Activated CD4-positive, alpha-beta memory T cell treated with anti-CD3 and anti-CD28 coated beads for 36 hours (primary cell): ENCODE data around the gene TMEM184A. TPM values are rescaled to one million over a fixed set of nuclear protein-coding genes. Genes with fewer than 3 reads are reported as not detected.
A peak's percentile ranks its signal among the peaks of the same experiment; 100 is the strongest.

Experiments
- CTCF ChIA-PET: fragments of 350-600 bp; sonication (Branson Sonifier 250); formaldehyde crosslinking; loops from one replicate; lab custom pipeline; 2021; ENCODE audit warnings: antibody characterized with exemption, inconsistent platforms; lab: Charles Lee
- POLR2A ChIA-PET: fragments of 350-600 bp; sonication (Branson Sonifier 250); formaldehyde crosslinking; loops from one replicate; lab custom pipeline; 2021; ENCODE audit warnings: antibody characterized with exemption; lab: Charles Lee
- DNase-seq: peaks from one replicate; pipeline ENCODE4 v3.0.0-alpha.2; 2020
- H3K27ac Mint-ChIP-seq: one replicate; pipeline ENCODE4 v1.8.0; 2021; ENCODE audit warnings: mixed read lengths
- H3K27me3 Mint-ChIP-seq: one replicate; pipeline ENCODE4 v1.8.0; 2021; ENCODE audit warnings: mixed read lengths
- H3K36me3 Mint-ChIP-seq: one replicate; pipeline ENCODE4 v1.8.0; 2021; ENCODE audit warnings: mixed read lengths
- H3K4me1 Mint-ChIP-seq: one replicate; pipeline ENCODE4 v1.8.0; 2021; ENCODE audit warnings: low read depth, mixed read lengths
- H3K4me3 Mint-ChIP-seq: one replicate; pipeline ENCODE4 v1.8.0; 2021; ENCODE audit warnings: mild to moderate bottlenecking, mixed read lengths
- H3K9me3 Mint-ChIP-seq: one replicate; pipeline ENCODE4 v1.8.0; 2021; ENCODE audit warnings: mixed read lengths
- intact Hi-C: fragments of 100-400 bp; cut with micrococcal nuclease; formaldehyde crosslinking; loops from one replicate; pipeline ENCODE4 v1.15.1; 2023
- total RNA-seq, 2 experiments: library from RNA; stranded (reverse); gene quantifications; one replicate each; pipeline ENCODE4 v1.2.3, GENCODE V29; 2021

The TMEM184A gene
- total RNA-seq, 2 experiments from 2014 or later: not detected

DNA sequence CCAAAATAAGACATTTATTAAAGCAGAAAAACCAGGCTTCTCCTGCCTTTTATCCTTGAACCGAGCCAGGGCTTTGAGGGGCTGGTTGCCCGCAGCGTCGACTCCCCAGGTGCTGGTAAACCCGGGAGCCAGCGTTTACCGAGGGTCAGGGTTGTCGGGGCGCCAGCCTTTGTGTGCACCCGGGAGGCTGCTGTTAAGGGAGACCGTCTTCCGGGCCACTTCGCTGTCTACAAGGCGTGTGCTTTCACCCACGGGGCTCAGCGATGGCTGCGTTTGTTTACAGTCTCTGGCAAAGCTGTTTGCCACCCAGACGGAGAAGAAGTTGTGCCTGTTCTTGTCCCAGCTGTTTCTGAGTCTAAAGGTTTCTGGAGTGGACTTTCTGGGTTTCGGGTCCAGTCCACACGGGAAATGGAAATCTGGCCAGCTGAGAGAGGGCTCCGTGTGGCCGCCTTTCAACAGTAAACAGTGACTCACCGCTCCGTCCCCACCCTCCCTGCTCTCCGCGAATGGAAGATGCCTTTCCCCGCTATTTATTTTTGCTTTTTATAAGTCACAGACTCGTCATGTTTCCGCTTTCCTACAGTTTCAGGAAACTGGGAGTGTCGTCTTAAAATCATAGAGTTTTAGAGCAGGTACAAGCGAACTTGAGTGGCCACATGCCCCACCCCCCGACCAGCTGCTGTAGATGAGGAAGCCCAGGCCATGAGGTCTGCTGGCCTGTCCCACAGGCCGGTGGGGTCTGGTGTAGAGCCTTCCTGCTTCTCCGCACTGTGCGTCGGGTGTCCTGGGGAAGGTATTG is 23.4 kb downstream of the TMEM184A start:
- ChIA-PET POLR2A (interaction anchor here (0.7 to 1.2 kb wide), 3 partner anchors 16 to 36 kb away, joined by 3 to 4 read pairs (median 3); no protein-coding TSS in a partner anchor), CTCF (interaction anchor here (1.1 kb wide), 1 partner anchor 58 kb away, joined by 4 read pairs; no protein-coding TSS in a partner anchor)
- Mint-ChIP-seq H3K36me3 (peaks cover 8% of the 10 kb centered on the region), H3K4me3 (peak overlapping the region; percentile 81), H3K27me3 (no peaks in the 10 kb centered on the region), H3K27ac (peak overlapping the region; percentile 82), H3K4me1 (peaks cover 26% of the 10 kb centered on the region), H3K9me3 (no peaks in the 10 kb centered on the region)
- intact Hi-C loops: loop anchor here (1.0 to 5.0 kb wide), 3 partner anchors 28 to 75 kb away; partner anchors contain the start of genes INTS1 and MICALL2
- peak; percentile 77 for DNase-seq

DNA sequence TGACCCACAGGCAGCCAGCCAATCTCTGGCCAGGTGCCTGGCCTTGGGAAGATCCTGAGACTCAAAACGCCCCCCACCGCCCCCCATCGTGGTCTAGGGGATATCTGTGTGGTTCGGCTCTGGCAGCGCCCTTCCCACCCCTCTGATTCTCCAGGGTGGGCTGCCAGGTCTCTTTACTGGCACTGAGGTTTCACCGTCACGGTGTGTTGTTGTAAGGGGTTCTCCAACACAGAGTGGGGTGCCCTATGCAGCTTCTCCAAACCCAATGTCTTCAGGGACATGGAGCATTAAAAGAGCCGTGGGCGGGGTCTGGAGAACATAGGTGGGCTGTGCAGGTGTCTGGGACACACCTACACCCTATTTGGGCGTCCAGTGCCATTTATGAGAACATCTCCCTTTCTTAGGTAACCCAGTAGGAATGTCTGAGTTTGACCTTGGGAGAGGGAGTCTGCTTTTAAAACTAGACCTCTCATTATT is 24.0 kb downstream of the TMEM184A start:
- H3K27ac Mint-ChIP-seq: peak overlapping the region; percentile 82
- H3K36me3 Mint-ChIP-seq: peaks cover 8% of the 10 kb centered on the region
- intact Hi-C loops: loop anchor here (1.0 to 5.0 kb wide), 3 partner anchors 28 to 75 kb away; partner anchors contain the start of genes INTS1 and MICALL2
- CTCF ChIA-PET: no interaction called here
- DNase-seq: peak; percentile 18
- H3K4me3 Mint-ChIP-seq: peak overlapping the region; percentile 81
- no peaks in the 10 kb centered on the region for H3K27me3 Mint-ChIP-seq
- peaks cover 26% of the 10 kb centered on the region for H3K4me1 Mint-ChIP-seq
- no peaks in the 10 kb centered on the region for H3K9me3 Mint-ChIP-seq
- POLR2A ChIA-PET: interaction anchor here (0.7 kb wide), 1 partner anchor 18 kb away, joined by 3 read pairs; no protein-coding TSS in a partner anchor

DNA sequence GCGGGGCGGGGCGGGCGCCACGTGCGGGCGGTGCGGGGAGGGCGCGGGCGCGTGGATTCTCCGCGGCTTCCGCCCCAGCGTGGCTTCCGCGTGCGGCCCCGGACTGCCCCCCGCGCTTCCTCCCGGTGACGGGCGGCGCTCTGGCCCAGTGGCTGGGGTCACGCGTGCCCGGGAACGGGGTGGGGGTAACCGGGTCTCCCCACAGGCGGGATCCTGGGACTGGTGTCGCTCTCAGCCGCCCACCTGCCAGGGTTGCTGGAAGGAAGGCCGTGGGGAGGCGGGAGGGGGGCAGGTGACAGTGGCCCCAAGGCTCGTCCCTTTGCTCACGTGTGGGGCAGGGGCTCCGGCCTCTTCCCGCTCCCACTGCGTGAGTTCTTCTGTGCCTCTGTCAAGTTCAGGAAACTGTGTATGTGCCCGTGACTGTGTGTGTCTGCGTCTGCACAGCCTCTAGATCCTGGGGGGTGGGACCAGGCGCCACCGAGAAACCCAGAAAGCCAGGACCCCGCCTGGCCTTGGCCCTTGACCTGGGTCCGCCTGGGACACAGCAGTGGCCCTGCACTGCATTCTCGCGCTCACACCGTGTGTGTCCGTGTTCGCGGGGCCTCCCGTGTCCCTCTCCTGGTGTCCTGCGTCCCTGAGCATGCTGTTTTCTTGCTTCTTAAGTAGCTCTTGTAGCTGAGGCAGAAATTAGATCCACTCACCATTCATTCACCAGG is 24.6 kb downstream of the TMEM184A start:
- peaks cover 5% of the 10 kb centered on the region for H3K27me3 Mint-ChIP-seq
- H3K4me1 Mint-ChIP-seq: peaks cover 22% of the 10 kb centered on the region
- intact Hi-C loops: loop anchor here (5.0 kb wide), 1 partner anchor 74 kb away; the partner anchor contains the start of gene MICALL2
- DNase-seq: peak; percentile 49
- ChIA-PET POLR2A (no interaction called here), CTCF (no interaction called here)
- peak overlapping the region; percentile 82 for H3K27ac Mint-ChIP-seq
- peaks cover 4% of the 10 kb centered on the region for H3K36me3 Mint-ChIP-seq
- H3K4me3 Mint-ChIP-seq: peak overlapping the region; percentile 81
- no peaks in the 10 kb centered on the region for H3K9me3 Mint-ChIP-seq

DNA sequence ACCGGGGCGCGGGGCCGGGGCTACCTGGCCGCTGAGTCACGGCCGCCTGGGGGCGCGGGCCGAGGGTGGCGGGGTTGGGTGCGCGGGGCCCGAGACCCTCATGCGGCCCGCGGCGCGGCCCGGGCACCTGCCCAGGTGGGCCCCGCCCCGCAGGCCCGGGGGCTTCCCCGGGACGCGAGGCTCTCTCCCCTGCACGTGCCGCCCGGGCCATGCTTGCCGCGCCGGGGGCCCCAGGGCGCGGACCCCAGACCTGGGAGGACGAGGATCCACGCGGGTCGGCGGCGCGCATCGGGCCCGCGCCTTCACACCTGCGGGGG is 25.1 kb downstream of the TMEM184A start:
- Mint-ChIP-seq H3K36me3 (peaks cover 3% of the 10 kb centered on the region), H3K4me3 (no peak overlapping the region), H3K27ac (no peak overlapping the region), H3K27me3 (peaks cover 5% of the 10 kb centered on the region), H3K4me1 (peaks cover 22% of the 10 kb centered on the region), H3K9me3 (no peaks in the 10 kb centered on the region)
- CTCF ChIA-PET: no interaction called here
- DNase-seq: no peak
- POLR2A ChIA-PET: no interaction called here
- intact Hi-C loops: loop anchor here (5.0 kb wide), 1 partner anchor 74 kb away; the partner anchor contains the start of gene MICALL2

DNA sequence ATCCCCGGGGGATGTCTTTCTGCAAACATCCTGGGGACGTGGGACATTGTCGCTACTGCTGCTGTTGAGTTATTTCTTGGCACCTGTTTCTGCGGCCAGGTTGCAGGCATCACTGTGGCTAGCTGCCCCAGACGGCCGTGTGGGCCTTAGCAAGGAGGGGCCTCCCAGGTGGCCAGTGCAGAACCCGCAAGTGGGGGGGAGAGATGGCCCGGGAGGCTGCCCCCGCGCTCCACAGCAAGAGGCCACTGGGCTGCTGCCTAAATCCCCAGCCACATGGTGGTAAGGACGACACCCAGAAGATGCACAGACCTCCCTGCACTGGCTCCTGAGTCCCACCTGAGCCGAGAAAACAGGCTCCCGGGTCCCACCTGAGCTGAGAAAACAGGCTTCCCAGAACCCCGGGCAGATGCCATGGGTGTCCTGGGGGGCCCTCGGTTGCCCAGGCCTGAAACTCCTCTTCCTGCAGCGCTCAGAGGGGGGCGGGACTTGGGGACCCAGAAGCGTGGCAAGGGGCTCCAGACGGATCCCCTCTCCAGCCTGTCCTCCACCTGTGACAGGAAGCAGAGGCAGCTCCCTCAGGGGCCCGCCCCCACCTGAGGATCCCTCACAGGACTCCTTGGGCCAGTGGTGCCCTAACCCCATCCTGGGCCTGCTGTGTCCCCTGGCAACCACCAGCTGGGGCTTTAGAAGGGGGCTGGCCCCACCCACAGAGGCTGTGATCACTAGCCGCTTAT is 26.5 kb downstream of the TMEM184A start:
- intact Hi-C loops: loop anchor here (5.0 kb wide), 1 partner anchor 72 kb away; the partner anchor contains the start of gene MICALL2
- DNase-seq: no peak
- CTCF ChIA-PET: no interaction called here
- POLR2A ChIA-PET: no interaction called here
- Mint-ChIP-seq H3K9me3 (no peaks in the 10 kb centered on the region), H3K36me3 (peaks cover 3% of the 10 kb centered on the region), H3K4me1 (peaks cover 22% of the 10 kb centered on the region), H3K4me3 (peak overlapping the region; percentile 62), H3K27me3 (peaks cover 5% of the 10 kb centered on the region), H3K27ac (no peak overlapping the region)

DNA sequence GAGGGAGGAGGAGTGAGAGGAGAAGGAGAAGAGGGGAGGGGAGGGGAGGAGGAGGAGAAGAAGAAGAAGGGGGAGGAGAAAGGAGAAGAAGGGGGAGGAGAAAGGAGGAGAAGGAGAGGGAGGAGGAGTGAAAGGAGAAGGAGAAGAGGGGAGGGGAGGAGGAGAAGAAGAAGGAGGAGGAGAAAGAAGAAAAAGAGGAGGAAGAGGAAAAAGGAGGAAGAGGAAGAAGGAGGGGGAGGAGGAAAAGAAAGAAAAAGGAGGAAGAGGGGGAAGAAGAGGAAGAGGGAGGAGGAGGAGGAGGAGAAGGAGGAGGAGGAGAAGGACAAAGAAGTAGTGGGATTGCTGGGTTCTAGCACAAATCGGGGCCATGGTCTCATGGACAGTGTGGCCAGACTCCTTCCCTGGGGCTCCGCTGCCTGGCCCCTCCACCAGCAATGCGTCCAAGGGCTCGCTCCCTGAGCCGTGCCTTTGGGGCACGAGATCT is 29.7 kb downstream of the TMEM184A start:
- peaks cover 5% of the 10 kb centered on the region for H3K4me1 Mint-ChIP-seq
- H3K36me3 Mint-ChIP-seq: no peaks in the 10 kb centered on the region
- no peak overlapping the region for H3K4me3 Mint-ChIP-seq
- POLR2A ChIA-PET: no interaction called here
- H3K9me3 Mint-ChIP-seq: no peaks in the 10 kb centered on the region
- no peak overlapping the region for H3K27ac Mint-ChIP-seq
- CTCF ChIA-PET: no interaction called here
- DNase-seq: no peak
- intact Hi-C loops: no loop called here
- peaks cover 5% of the 10 kb centered on the region for H3K27me3 Mint-ChIP-seq

DNA sequence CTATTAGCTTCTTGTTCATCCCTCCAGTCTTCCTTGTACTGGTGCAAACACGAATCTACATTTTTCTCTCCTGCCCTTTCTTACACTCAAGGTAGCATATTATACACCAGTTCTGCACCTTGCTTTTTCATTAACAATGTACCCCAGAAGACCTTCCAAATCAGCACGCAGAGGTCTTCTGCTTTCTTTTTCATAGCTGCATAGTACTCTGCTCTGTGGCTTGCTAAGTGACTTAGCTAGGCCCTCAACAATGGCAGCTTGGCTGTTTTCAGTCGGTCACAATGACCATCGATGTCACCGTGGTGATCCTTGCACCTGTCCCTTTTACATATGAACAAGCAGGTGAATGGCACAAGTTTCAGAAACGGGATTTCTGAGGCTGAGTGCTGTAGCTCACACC is 30.6 kb downstream of the TMEM184A start:
- Mint-ChIP-seq H3K36me3 (no peaks in the 10 kb centered on the region), H3K9me3 (no peaks in the 10 kb centered on the region), H3K4me3 (no peak overlapping the region), H3K4me1 (peaks cover 6% of the 10 kb centered on the region), H3K27me3 (peaks cover 5% of the 10 kb centered on the region), H3K27ac (no peak overlapping the region)
- intact Hi-C loops: no loop called here
- DNase-seq: no peak
- CTCF ChIA-PET: no interaction called here
- POLR2A ChIA-PET: interaction anchor here (0.8 kb wide), 1 partner anchor 14 kb away, joined by 3 read pairs; no protein-coding TSS in a partner anchor

DNA sequence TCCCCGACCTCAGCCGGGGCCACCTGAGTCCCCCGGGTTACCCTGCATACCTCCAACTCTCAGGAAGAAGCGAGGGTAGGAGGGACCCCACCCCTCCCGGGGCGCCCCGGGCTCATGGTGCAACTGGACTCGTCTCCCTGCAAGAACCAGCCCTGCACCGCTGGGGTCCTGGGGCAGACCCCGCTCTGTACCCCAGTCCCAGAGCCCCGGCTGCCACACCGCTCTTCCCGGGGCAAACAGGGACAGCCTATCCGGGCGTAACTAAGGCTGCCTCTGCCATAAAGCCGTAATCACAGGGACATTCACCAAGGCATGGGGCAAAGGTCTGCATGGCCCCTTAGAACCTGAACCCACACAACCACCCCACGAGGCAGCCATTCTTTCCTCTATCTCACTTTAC is 32.2 kb downstream of the TMEM184A start:
- no peak for DNase-seq
- H3K4me1 Mint-ChIP-seq: peaks cover 6% of the 10 kb centered on the region
- CTCF ChIA-PET: no interaction called here
- peaks cover 7% of the 10 kb centered on the region for H3K9me3 Mint-ChIP-seq
- POLR2A ChIA-PET: no interaction called here
- no peak overlapping the region for H3K4me3 Mint-ChIP-seq
- peaks cover 5% of the 10 kb centered on the region for H3K27me3 Mint-ChIP-seq
- H3K27ac Mint-ChIP-seq: no peak overlapping the region
- no peaks in the 10 kb centered on the region for H3K36me3 Mint-ChIP-seq
- intact Hi-C loops: no loop called here

DNA sequence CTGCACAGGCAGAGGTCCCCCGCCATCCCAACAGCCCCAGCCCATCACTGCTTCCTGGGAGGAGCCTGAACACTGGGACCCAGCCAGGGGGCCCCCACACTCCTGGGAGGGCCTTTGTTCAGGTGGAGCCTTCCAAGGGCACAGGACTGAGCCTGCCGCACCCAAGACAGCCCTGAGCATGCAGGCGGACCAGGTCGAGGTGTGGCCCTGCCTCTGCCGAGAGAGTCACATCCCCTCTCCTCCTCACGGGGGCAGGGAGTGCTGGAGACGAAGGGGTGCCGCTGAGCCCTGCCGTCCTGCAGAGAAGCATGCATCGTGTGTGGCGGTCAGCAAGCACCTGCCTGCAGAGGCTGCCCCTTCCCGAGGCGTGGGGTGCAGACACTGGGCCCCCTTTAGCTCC is 32.8 kb downstream of the TMEM184A start:
- Mint-ChIP-seq H3K4me3 (no peak overlapping the region), H3K9me3 (peaks cover 7% of the 10 kb centered on the region), H3K36me3 (no peaks in the 10 kb centered on the region), H3K4me1 (peaks cover 6% of the 10 kb centered on the region), H3K27ac (no peak overlapping the region), H3K27me3 (peaks cover 5% of the 10 kb centered on the region)
- DNase-seq: no peak
- ChIA-PET CTCF (no interaction called here), POLR2A (no interaction called here)
- intact Hi-C loops: no loop called here

DNA sequence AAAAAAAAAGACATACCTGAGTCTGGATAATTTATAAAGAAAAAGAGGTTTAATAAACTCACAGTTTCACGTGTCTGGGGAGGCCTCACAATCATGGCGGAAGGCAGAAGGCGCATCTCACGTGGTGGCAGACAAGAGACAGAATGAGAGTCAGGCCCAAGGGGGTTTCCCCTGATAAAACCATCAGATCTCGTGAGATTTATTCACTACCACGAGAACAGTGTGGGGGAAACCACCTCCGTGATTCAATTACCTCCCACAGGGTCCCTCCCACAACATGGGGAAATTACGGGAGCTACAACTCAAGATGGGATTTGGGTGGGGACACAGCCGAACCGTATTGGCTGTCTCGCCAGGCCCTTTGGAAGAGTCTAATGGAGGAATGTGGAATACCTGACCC is 34.5 kb downstream of the TMEM184A start:
- DNase-seq: peak; percentile 43
- Mint-ChIP-seq H3K4me3 (no peak overlapping the region), H3K4me1 (peaks cover 6% of the 10 kb centered on the region), H3K27ac (no peak overlapping the region), H3K36me3 (no peaks in the 10 kb centered on the region), H3K9me3 (peaks cover 7% of the 10 kb centered on the region), H3K27me3 (no peaks in the 10 kb centered on the region)
- CTCF ChIA-PET: interaction anchor here (1.0 to 1.2 kb wide), 2 partner anchors 15 to 352 kb away, joined by 3 read pairs; no protein-coding TSS in a partner anchor
- intact Hi-C loops: no loop called here
- POLR2A ChIA-PET: no interaction called here

DNA sequence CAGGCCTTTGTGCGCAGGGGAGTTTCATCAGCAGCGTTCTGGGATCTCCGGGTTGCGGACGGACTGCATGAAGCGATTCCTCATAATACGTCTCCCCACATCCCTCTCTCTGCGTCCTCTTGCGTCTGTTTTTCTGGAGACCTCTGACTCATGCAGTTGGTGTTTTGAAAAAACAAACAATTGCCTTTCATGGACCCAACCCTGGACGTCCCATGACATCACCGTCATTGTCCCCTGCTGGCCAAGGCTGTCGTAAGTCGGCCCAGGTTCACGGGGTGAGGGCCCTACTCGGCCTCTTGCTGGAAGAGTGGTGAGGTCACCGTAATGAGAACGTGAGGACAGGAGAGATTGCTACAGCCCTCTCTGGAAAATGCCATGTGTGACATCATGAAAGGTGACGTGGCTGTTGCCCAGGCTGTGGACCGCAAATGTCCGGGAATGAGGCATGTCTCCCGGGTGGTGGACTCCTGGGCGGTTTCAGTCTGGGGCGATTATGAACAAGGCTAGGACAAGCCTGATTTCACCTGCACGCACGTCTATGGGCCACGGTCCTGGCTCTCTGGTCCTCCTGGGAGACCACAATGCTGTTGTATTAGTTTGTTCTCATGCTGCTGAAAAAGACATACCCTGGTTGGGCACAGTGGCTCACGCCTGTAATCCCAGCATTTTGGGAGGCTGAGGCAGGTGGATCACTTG is 35.3 kb downstream of the TMEM184A start:
- ChIA-PET POLR2A (no interaction called here), CTCF (no interaction called here)
- Mint-ChIP-seq H3K27ac (no peak overlapping the region), H3K4me1 (peaks cover 6% of the 10 kb centered on the region), H3K4me3 (no peak overlapping the region), H3K27me3 (no peaks in the 10 kb centered on the region), H3K36me3 (no peaks in the 10 kb centered on the region), H3K9me3 (peaks cover 7% of the 10 kb centered on the region)
- no peak for DNase-seq
- intact Hi-C loops: no loop called here
